Astrocyte of the hippocampus (primary cell): ENCODE measurements around the gene HOXA10.

Source experiments
- DNase-seq: peaks from one replicate; pipeline ENCODE4 v3.0.0; 2011; ENCODE audit warnings: low read depth, low spot score

HOXA10 gene

DNA sequence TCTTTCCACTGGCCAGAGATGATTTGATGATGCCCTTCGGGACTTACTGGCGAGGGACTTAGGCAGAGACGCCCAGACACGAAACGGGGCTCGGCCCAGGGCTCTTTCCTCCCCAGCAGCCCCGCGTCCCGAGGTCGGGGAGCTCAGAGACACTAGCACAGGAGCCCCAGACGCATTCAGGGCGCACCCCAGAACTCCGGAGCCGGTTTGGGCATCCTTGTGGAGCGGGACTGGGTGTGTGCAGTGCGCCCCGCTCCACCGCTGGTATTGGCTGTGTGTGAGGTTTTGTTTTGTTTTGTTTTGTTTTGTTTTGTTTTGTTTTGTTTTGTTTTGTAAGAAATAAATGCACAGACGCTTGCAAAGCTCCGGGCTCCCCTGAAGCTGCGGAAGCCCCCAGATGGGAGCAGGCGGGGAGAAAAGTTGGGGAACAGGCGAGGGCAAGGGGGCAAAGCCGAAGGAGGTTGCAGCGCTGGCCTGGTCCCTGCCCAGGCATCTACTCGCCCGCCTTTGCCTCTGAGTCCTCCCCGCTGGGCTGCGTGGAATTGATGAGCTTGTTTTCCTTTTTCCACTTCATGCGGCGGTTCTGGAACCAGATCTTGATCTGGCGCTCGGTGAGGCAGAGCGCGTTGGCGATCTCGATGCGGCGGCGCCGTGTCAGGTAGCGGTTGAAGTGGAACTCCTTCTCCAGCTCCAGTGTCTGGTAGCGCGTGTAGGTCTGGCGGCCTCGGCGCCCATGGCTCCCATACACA is 28.8 kb downstream of the HOXA10 start:
- no peak for DNase-seq

DNA sequence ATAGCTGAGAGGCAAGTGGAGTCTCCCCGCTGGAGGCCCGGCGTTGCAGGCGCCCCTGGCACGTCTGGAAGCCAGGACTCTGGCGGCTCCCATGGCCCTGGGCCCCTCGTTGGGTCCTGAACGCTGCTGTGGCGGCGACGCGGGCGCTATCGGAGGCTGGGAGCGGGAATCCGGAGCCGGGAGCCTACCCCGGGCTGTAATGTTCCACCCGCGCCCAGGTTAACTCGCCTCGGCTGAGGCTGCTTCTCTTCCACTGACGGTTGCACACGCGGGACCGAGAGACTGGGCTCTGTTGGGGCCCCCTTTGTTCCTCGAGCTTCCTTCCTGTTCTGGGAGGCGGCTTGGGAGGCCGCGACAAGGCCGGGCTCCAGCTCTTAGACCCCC is 29.3 kb downstream of the HOXA10 start:
- DNase-seq, result no peak

DNA sequence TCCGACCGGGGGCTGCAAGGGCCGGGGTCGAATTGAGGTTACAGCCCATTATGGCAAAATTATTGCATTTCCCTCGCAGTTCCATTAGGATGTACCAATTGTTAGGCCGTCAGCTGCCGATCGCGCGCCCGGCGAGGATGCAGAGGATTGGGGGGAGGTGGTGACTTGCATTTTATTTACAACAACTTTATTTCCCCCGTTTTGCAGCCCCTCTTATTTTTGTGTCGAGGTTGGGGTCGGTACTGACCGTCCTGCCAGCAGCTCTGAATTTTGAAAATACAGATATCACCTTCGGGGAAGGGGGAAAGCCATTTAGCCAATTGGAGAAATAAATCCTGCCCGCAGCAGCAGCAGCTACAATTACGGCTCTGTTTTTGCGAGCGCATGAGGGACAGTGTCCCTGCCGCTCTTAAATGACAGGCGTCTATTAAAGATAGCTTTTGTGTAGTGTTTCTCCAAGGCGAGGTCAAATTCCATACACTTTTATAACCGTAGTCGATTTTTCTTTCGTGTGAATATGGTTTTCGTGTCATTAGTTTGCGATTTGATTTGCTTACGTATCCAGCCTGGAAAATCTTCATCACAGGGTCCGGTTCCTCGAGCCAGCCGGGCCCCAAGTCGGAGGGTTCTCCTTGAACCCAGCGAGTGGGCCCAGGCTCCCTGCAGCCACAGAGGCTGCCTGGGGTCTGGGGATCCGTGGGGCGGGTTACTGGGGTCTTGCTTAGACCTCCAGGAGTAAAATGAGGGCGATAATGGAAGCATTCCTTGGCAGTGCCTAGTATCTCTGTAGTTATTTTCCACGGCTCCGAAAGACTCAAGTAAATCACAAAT is 30.0 kb downstream of the HOXA10 start:
- no peak for DNase-seq

DNA sequence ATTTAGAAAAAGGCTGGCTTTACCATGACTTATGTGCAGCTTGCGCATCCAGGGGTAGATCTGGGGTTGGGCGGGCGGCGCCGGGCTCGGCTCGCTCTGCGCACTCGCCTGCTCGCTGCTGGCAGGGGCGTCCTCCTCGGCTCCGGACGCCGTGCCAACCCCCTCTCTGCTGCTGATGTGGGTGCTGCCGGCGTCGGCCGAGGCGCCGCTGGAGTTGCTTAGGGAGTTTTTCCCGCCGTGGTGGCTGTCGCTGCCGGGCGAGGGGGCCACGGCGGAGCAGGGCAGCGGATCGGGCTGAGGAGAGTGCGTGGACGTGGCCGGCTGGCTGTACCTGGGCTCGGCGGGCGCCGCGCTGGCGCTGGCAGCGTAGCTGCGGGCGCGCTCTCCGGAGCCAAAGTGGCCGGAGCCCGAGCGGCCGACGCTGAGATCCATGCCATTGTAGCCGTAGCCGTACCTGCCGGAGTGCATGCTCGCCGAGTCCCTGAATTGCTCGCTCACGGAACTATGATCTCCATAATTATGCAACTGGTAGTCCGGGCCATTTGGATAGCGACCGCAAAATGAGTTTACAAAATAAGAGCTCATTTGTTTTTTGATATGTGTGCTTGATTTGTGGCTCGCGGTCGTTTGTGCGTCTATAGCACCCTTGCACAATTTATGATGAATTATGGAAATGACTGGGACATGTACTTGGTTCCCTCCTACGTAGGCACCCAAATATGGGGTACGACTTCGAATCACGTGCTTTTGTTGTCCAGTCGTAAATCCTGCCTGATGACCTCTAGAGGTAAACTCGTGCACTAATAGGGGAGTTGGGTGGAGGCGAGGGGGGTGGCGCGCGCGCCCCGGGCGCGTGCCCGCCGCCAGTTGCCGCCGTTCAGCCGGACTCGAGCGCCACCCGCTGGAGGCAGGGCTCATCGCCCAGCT is 30.8 kb downstream of the HOXA10 start, which contains the start of gene HOXA5:
HOXA5 (minus strand) TSS at position 659 of the 927 bp plus-strand sequence; CDS start at position 585, 74 bp downstream.
- peak; percentile 36 for DNase-seq

DNA sequence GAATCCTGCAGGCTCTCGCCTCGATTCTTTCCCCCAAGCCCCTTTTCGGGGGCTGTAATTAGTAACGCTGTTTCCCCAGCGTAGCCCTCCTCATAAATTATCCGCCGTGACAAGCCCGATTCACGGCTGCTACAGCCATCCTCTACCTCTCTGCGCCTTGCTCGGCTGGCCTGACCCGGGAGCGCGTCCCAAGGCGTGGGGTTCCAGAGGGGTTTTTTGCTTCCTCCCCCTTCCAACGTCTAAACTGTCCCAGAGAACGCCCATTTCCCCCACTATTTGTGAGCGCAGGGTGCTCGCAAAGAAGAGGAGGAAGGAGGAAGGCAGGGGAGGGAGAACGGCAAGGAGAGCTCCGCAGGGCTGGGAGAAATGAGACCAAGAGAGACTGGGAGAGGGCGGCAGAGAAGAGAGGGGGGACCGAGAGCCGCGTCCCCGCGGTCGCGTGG is 31.5 kb downstream of the HOXA10 start:
- no peak for DNase-seq

DNA sequence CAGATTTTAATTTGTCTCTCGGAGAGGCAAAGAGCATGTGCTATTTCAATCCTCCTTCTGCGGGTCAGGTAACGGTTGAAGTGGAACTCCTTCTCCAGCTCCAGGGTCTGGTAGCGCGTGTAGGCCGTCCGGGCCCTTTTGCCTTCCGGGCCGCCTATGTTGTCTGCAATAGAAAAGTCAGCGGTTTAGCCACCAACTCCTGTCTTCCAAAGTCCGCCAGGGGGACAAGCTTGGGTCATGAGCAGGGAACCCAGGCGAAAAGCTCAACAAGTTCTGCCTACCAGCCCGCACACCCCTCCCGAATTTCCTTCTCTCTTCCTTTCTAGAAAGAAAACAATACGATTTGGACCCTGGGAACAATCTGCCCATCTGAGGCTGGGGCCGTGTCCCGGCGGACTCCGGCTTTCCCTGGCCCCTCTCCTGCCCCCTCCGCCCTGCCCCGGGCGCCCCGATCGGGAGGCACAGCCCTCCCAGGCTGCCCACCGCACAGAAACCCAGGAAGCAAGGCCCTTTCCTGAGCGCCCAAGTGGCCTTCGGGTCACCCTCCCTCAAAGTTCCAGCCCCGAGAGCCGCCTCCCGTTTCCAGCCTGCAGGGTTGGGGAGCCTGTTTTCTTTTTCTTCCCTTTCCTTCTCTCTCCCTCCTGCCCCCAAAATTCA is 32.1 kb downstream of the HOXA10 start:
- no peak for DNase-seq

DNA sequence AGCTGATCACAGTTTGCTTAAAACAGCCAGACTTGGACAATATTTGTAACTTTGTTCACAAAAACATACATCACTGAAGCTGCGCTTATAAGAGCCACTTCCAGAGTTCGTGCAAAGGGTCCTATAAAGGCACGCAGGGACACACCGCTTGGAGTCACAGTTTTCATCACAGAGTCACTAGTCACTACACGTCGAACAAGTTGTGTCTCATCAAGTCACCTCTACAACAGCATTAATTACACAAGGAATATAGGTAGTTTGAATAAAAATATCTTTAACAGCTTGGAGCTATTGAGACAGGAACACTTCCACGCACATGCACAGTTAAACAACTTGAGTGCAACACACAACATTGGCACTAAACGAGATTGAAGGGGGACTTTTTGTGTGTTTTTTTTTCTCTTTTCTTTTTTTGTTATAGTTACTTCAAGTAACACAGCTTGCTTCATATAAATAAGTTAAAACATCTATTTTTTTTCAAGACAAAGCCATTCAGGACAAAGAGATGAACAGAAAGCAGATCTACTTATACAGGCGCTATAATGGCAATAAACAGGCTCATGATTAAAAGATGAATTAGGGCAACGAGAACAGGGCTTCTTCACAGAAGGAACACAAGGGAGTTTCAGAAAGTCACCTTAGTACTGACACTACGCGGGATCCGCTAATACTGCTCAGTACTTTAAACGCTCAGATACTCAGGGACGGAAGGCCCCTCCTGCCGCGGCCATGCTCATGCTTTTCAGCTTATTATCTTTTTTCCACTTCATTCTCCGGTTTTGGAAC is 32.8 kb downstream of the HOXA10 start:
- no peak for DNase-seq

DNA sequence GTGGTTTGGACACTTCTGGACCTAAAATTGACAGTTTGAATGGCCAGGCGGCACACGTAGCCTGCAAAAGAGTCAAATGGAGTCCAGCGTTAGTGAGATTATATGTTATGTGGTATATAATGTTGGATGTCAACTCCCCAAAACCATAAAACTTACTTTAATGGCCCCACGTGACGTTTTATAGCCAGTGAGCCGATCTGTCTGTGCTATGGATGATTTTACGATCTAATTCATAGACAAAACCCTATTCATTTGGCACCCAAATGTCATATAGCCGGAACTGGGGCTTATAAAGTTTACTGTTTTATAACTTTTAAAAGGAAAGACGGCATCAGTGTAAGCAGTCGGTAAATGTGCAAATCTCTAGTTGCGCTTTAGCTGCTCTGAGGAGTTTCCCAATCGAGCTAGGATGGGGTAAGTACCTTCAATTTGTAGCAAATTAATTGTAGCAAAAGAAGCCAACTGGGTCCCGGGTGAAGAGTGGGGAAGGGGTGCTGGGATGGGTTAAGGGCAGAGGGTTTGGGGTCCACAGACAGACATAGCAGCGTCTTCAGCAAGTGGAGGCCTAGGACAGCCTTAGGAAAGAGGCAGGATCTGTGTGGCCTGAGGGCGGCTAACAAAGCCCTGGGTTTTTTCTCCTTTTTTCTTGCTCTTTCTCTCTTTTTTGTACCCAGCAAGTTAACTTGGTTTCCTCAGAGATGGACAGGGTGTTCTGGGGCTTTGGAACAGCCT is 33.8 kb downstream of the HOXA10 start:
- DNase-seq, result no peak

DNA sequence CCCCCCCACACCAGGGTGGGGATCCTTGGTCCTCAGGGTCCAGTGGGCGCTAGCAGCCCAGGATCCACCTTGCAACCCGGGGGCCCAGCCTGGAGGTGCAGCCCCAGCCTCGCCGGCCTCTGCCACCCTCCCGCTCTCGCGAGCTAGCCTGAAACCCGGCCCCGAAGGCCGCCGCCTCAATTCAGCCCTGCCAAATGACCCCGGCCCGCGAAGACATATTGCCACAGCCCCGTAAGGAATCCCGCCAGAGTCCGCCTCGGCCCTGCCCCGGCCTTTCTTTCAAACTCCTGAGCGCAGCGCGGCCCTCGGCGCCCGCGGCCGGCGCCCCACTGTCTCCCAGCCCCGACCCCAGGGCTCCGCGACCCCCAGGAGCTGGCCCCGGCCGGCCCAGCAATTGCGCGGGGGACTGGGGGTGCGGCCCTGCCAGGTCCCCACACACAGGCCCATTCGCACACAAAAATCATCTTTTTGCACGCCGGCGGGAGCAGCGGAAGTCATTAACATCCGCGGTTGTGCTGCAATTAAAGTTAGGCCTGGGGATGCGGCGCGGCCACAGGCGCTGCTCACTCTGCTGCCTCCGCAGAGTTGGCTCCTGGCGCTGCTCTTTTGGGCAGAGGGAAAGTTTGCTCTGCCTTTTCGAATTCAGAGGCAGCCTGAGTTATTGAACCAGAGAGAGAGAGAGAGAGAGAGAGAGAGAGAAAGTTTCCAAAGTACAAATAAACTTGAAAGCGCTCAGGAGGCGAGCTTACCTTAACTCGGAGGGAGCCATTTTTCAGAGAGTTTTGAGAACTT is 34.6 kb downstream of the HOXA10 start:
- DNase-seq, result no peak

DNA sequence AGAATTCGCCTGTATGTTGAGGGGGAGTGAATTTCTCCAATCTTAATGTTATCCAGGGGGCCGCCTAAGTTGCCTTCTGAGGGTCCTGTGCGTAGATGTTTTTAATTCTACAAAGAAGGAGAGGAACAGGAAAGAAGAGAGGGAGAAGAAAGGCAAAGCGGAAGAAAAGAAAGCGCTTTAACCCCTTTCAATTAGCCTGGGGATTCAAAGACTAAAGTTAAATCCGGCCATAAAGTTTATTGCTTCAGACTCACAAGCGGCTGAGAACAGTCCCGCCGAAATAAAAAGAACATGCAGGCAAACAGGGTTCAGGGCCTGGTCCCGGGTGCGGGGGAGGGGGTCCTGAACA is 35.2 kb downstream of the HOXA10 start:
- DNase-seq, result no peak

DNA sequence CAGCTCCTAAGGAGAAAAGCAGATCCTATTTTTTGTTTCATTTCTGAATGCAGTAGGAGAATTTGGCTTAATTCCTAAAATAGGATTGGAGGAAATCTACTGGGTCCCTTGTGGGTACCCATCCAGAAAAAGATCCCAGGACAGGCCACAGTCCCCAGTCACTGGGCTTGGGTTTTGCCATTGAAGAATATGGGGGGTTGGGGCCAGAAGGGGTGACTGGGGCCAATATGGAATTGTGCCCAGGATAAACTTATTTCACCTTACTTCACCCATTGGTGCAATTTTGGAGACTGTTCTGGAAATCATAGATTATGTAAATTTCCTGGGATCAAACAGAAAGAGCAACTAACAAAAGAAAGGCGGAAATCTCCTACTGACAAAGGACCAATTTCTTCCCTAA is 35.6 kb downstream of the HOXA10 start:
- no peak for DNase-seq

DNA sequence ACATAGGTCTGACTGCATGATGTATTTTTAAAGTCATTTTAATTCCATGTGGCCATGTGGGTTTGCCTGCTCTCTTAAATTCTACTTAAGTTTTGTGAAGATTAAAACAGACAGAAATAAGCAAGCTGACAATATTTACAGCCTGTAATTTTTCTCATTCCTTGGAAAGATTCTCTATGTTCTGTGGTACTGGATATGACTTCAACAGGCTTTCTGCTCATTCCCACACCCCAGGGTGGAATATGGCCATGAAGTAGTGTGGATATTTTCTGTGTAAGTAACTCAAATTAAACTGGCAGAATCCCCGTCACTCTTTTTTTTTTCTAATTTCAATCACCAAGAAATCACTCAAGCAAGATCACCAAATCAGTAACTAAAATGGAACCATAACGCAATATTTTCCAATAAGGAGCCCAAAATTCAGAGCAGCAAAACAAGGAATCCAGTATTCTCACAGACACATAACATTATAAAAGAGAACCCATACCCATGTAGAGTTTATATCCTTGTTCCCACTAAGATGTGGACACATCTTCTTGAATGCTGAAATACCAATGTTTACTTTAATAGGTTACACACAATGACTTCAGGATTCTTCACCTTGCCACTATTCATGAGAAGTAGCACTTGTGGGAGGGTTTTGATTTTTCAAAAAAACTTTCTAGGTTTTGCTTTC is 36.3 kb downstream of the HOXA10 start:
- no peak for DNase-seq

DNA sequence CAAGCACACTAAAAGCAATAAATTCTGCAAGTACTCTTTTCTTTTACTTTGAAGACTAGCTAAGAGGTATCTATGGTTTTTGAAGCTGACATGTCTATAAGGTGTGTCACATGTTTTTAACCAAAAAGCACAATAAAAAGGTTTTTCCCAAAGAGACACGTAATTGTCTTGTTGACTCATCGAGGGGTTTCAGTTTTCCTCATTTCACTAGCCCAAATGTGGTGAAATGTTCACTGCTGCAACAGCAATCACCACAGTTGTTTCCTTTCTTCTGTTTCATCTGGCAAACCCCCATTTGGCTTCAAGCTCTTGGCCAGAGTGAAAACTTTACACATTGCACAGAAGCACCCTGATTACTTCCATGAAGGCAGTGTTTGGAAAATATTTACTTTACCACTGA is 39.7 kb downstream of the HOXA10 start:
- DNase-seq, result peak; percentile 37

DNA sequence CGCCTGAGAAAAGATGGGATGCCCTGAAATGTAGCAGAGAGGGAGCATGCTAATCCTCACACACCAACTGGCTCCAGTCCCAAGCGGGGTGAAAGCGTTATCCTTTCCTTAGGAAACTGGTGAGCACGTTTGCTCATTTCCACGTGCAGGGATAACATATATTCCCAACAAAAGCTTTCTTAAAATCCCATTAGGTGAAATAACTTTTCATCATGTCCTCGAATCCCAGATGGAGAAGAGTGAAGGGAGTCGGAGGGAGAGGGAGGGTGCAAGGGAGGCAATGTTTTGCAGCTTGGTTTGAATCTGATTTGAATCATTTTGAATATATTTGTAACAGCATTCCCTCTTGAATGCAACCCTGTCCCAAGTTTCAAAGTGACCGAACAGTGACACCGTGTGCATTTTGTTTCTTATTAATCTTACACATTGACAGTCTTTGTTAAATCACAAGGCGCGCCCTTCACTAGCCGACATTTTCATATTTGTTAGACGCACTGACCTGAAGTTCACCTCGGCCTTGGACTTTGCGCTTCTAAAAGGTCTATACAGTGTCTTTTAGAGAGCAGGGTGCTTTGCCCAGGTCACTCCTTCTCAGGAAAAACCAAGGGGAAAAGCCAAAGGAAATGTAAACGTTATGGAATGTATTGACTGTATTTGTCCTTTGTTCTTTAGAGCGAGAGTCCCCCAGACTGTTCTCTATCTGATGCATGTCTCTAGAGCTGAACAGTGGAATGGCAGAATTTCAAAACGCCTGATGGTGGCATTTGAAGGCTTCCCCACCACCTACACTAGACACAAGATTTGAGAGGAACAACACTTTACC is 40.5 kb downstream of the HOXA10 start:
- DNase-seq, result no peak

DNA sequence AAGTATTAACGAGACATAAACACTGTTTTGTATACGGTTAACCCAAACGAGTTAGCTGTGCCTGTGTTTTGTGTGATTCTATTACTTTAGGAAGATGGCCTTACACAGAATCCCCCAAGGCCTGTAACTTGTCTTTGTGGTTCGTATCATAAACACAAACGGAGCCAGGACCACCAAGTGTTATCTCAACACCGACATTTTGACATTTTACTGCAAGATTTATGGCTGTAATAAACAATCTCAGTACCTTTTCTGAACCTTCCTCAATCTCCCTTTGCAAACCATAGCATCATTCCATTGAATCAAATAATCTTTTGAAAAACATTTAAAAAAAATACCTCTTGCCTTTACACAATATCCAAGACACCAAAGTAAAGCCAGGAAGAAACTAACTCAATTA is 41.1 kb downstream of the HOXA10 start:
- no peak for DNase-seq

DNA sequence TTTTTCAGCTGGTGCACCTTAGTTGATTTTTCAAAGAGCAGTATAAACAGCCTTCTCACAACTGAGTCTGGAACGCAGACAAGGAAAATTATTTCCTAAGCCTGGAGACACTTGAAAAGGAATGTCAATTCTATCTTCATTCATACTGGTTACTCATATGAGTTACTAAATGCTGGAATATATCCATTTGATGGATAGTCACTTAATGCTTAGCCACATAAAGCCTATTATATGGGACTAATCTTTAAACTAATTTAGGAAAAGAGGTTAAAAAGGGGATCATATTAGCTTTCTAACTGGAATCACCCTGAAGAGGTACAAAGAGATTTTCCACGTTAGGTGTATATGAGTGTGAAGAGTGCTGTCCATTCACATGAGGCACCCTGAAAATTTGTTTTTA is 41.9 kb downstream of the HOXA10 start:
- no peak for DNase-seq

DNA sequence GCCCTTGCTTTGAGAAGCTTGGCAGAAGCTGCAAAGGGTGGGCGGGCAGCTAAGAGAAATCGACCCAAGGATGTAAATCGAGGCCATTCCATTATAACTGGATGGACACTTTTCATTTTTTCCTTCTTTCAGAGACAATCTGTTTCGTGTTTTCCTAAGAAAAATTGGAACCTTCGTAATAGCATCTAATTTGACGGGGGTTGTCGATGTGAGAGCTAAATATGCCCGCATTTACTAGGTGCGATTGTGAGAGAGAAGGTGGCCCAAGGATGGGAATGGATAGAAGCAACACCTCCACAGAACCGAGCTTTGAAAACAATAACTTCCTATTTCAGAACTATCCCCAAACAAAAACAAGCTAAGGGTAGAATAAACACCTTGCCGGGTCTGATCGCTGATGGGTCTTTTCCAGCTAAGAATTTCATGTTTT is 42.7 kb downstream of the HOXA10 start:
- no peak for DNase-seq
